Vagina (tissue), 2 donors: ENCODE results near the gene SRSF2.

Source experiments
- CTCF ChIP-seq, 3 experiments: fragments of 450-650 bp in 2 of 3; fragments of 200-600 bp in 1 of 3; sonication (generic) in 1 of 3; IDR thresholded peaks; one replicate each; pipeline ENCODE4 v1.5.1; 2017 to 2019; ENCODE audit warnings: antibody characterized with exemption in 3 of 3, mild to moderate bottlenecking in 2 of 3, moderate library complexity in 2 of 3
- POLR2A ChIP-seq, 2 donors: fragments of 450-650 bp; IDR thresholded peaks; one replicate each; pipeline ENCODE4 v1.6.1; 2017; ENCODE audit warnings: antibody characterized with exemption in 2 of 2, mild to moderate bottlenecking in 2 of 2, moderate library complexity in 2 of 2
- POLR2AphosphoS5 ChIP-seq, 2 donors: sonication (generic); formaldehyde crosslinking; IDR thresholded peaks; one replicate each; pipeline ENCODE4 v1.9.0; 2017; ENCODE audit warnings: antibody characterized with exemption in 2 of 2, mild to moderate bottlenecking in 2 of 2, low read depth in 1 of 2; ENCODE audit not compliant: insufficient read depth in 1 of 2

GRCh38 chr17:76740329-76741118, 3.4 kb upstream of the SRSF2 start:
- TF ChIP-seq CTCF (IDR thresholded peaks at IDR 0.05) (no peak), POLR2A (IDR thresholded peaks at IDR 0.05) (no peak), POLR2AphosphoS5 (IDR thresholded peaks at IDR 0.05; ENCODE audit: insufficient read depth in 1 of 2, low read depth in 1 of 2) (no peak)
